H9 (cell line): ENCODE measurements around the gene NFAM1. TPM values are rescaled to one million over a fixed set of nuclear protein-coding genes. Genes with fewer than 3 reads are reported as not detected.

Experiments
- DNase-seq: peaks from one replicate; pipeline ENCODE4 v3.0.0-alpha.2; 2017
- H2AFZ ChIP-seq: one replicate; pipeline ENCODE4 v1.6.1; 2013; ENCODE audit warnings: mild to moderate bottlenecking, low read length, control low read depth, moderate library complexity
- H2AK5ac ChIP-seq: 2 replicates; pipeline ENCODE4 v1.6.1; 2013; ENCODE audit warnings: low read length, control low read depth, mixed read lengths; ENCODE audit not compliant: insufficient read length
- H2BK120ac ChIP-seq: one replicate; pipeline ENCODE4 v1.6.1; 2013; ENCODE audit warnings: low read depth, mild to moderate bottlenecking, low read length, control low read depth, inconsistent platforms; ENCODE audit not compliant: poor library complexity, severe bottlenecking
- H2BK12ac ChIP-seq: 2 replicates; pipeline ENCODE4 v1.6.1; 2013; ENCODE audit warnings: low read length, control low read depth, mixed read lengths, low read depth; ENCODE audit not compliant: insufficient read length
- H2BK15ac ChIP-seq: 2 replicates; pipeline ENCODE4 v1.6.1; 2013; ENCODE audit warnings: low read depth, low read length, control low read depth
- H2BK20ac ChIP-seq: one replicate; pipeline ENCODE4 v1.6.1; 2013; ENCODE audit warnings: low read depth, mild to moderate bottlenecking, low read length, control low read depth, inconsistent platforms; ENCODE audit not compliant: poor library complexity, severe bottlenecking
- H2BK5ac ChIP-seq: 2 replicates; pipeline ENCODE4 v1.6.1; 2013; ENCODE audit warnings: low read length, control low read depth, mixed read lengths; ENCODE audit not compliant: insufficient read length
- H3K14ac ChIP-seq: 2 replicates; pipeline ENCODE4 v1.6.1; 2013; ENCODE audit warnings: low read length, control low read depth; ENCODE audit not compliant: insufficient read depth
- H3K18ac ChIP-seq: 2 replicates; pipeline ENCODE4 v1.6.1; 2013; ENCODE audit warnings: low read depth, mild to moderate bottlenecking, mixed read lengths, low read length, control low read depth; ENCODE audit not compliant: insufficient read length
- H3K23ac ChIP-seq: 2 replicates; pipeline ENCODE4 v1.6.1; 2013; ENCODE audit warnings: low read length, control low read depth, mixed read lengths, low read depth; ENCODE audit not compliant: insufficient read length
- H3K23me2 ChIP-seq: 2 replicates; pipeline ENCODE4 v1.6.1; 2013; ENCODE audit warnings: low read depth, mild to moderate bottlenecking, mixed read lengths, low read length, control low read depth; ENCODE audit not compliant: insufficient read length, poor library complexity, severe bottlenecking
- H3K27ac ChIP-seq: 2 replicates; pipeline ENCODE4 v1.5.1; 2013; ENCODE audit warnings: low read length, control low read depth, mixed read lengths, low read depth; ENCODE audit not compliant: insufficient read length
- H3K27me3 ChIP-seq: 2 replicates; pipeline ENCODE4 v1.6.1; 2013; ENCODE audit warnings: low read length, control low read depth, inconsistent platforms; ENCODE audit not compliant: insufficient read depth
- H3K4ac ChIP-seq: 2 replicates; pipeline ENCODE4 v1.6.1; 2013; ENCODE audit warnings: low read depth, mild to moderate bottlenecking, control low read depth, inconsistent platforms, low read length, moderate library complexity
- H3K4me1 ChIP-seq: 2 replicates; pipeline ENCODE4 v1.6.1; 2013; ENCODE audit warnings: low read length, control low read depth, inconsistent platforms; ENCODE audit not compliant: insufficient read depth
- H3K4me2 ChIP-seq: 2 replicates; pipeline ENCODE4 v1.6.1; 2013; ENCODE audit warnings: low read length, control low read depth, mixed read lengths; ENCODE audit not compliant: insufficient read length, insufficient read depth
- H3K56ac ChIP-seq: 2 replicates; pipeline ENCODE4 v1.6.1; 2013; ENCODE audit warnings: low read depth, mild to moderate bottlenecking, mixed read lengths, low read length, control low read depth; ENCODE audit not compliant: insufficient read length
- H3K79me1 ChIP-seq: 2 replicates; pipeline ENCODE4 v1.6.1; 2013; ENCODE audit warnings: low read depth, mild to moderate bottlenecking, moderate library complexity, low read length, control low read depth, inconsistent platforms; ENCODE audit not compliant: insufficient read depth, poor library complexity, severe bottlenecking
- H3K79me2 ChIP-seq: 2 replicates; pipeline ENCODE4 v1.6.1; 2013; ENCODE audit warnings: low read length, control low read depth, inconsistent platforms; ENCODE audit not compliant: insufficient read depth
- H3K9ac ChIP-seq: 2 replicates; pipeline ENCODE4 v1.6.1; 2013; ENCODE audit warnings: low read length, control low read depth, mixed read lengths; ENCODE audit not compliant: insufficient read length; ENCODE audit errors: extremely low read depth
- H3K9me3 ChIP-seq: one replicate; pipeline ENCODE4 v1.6.1; 2013; ENCODE audit warnings: low read depth, low read length, inconsistent platforms; ENCODE audit not compliant: control insufficient read depth
- H3T11ph ChIP-seq: one replicate; pipeline ENCODE4 v1.6.1; 2013; ENCODE audit warnings: mild to moderate bottlenecking, low read length, control low read depth, inconsistent platforms
- H4K20me1 ChIP-seq: one replicate; pipeline ENCODE4 v1.6.1; 2013; ENCODE audit not compliant: control insufficient read depth, insufficient read length, insufficient read depth
- H4K5ac ChIP-seq: 2 replicates; pipeline ENCODE4 v1.6.1; 2013; ENCODE audit warnings: low read depth, mild to moderate bottlenecking, mixed read lengths, low read length, control low read depth; ENCODE audit not compliant: insufficient read length
- H4K8ac ChIP-seq: replicated peaks from 2 replicates; pipeline ENCODE4 v1.6.1; 2013; ENCODE audit warnings: low read length, control low read depth, mixed read lengths, low read depth; ENCODE audit not compliant: insufficient read length
- H4K91ac ChIP-seq: 2 replicates; pipeline ENCODE4 v1.6.1; 2013; ENCODE audit warnings: low read depth, mild to moderate bottlenecking, moderate library complexity, mixed read lengths, low read length, control low read depth; ENCODE audit not compliant: insufficient read length
- H3K27ac Mint-ChIP-seq, 3 experiments: 2 replicates in 2 of 3; 3 replicates in 1 of 3; pipeline ENCODE4 v1.8.0; 2020 to 2021; ENCODE audit warnings: mixed read lengths in 3 of 3, mild to moderate bottlenecking in 1 of 3, moderate library complexity in 1 of 3
- H3K27me3 Mint-ChIP-seq: 2 replicates; pipeline ENCODE4 v1.8.0; 2021; ENCODE audit warnings: low read depth, mild to moderate bottlenecking, moderate library complexity, mixed read lengths
- H3K36me3 Mint-ChIP-seq, 3 experiments: 2 replicates in 2 of 3; 3 replicates in 1 of 3; pipeline ENCODE4 v1.8.0; 2020 to 2021; ENCODE audit warnings: low read depth in 3 of 3, mixed read lengths in 3 of 3; ENCODE audit not compliant: insufficient read depth in 1 of 3
- H3K4me1 Mint-ChIP-seq, 2 experiments: 2 replicates each; pipeline ENCODE4 v1.8.0; 2020; ENCODE audit warnings: mixed read lengths in 2 of 2
- H3K4me3 Mint-ChIP-seq, 2 experiments: 2 replicates in 1 of 2; 3 replicates in 1 of 2; pipeline ENCODE4 v1.8.0; 2020 to 2021; ENCODE audit warnings: mild to moderate bottlenecking in 2 of 2, mixed read lengths in 2 of 2, moderate library complexity in 1 of 2
- H3K9me3 Mint-ChIP-seq, 2 experiments: 2 replicates in 1 of 2; 3 replicates in 1 of 2; pipeline ENCODE4 v1.8.0; 2020; ENCODE audit warnings: mild to moderate bottlenecking in 2 of 2, mixed read lengths in 2 of 2, moderate library complexity in 1 of 2
- WGBS: extraction: QIAGEN DNeasy Blood & Tissue Kit; methylation state at CpG from one replicate; pipeline ENCODE4 v1.1.7; 2013; ENCODE audit warnings: missing lambda C conversion rate, low lambda C conversion rate, mixed read lengths; ENCODE audit not compliant: insufficient read length; ENCODE audit errors: extremely low coverage; 5-methylcytosine and 5-hydroxymethylcytosine counted together
- total RNA-seq: library from RNA; stranded (reverse); gene quantifications from 2 replicates; pipeline ENCODE4 v1.2.1, GENCODE V29; 2021
- TF ChIP-seq, protein P1 (sequence below): fragments of 200-600 bp; sonication (generic); conservative IDR thresholded peaks from 3 replicates; pipeline ENCODE4 v1.8.0; 2021; ENCODE audit warnings: antibody characterized with exemption, mild to moderate bottlenecking

The NFAM1 gene
- total RNA-seq, 1 experiment from 2014 or later = 0.68 TPM

DNA sequence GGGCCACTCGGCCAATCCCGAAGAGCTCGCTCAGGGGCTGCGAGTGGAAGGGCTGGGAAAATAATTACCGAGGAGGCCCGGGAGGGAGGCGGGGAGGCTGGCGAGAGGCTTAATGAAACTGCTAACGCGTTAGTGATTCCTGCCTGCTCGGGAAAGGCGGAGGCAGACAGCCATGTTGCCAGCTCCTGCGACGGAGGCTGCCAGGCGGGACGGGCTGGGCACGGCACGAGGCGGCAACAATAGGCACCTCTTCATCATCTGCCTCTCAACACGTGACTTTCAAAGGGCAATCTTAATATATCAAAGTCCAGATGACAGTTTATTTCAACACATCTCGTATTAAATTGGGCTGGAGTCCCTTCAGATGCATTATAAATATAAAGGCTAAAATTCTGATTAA, 93.7 kb downstream of the NFAM1 start:
- no peak overlapping the region for H2BK120ac ChIP-seq
- H3K9me3 ChIP-seq = no peaks in the 10 kb centered on the region
- no peak overlapping the region for H3K56ac ChIP-seq
- H2BK12ac ChIP-seq = no peak overlapping the region
- no peak overlapping the region for H3K27ac ChIP-seq
- no peak overlapping the region for H2BK20ac ChIP-seq
- H3K4me2 ChIP-seq = no peak overlapping the region
- Mint-ChIP-seq H3K27ac (no peak overlapping the region), H3K36me3 (no peaks in the 10 kb centered on the region), H3K4me3 (no peak overlapping the region; a peak in 1 of 5 replicates), H3K9me3 (no peaks in the 10 kb centered on the region; a peak in 1 of 5 replicates), H3K27me3 (peaks cover 35% of the 10 kb centered on the region), H3K4me1 (peaks cover 33 to 46% of the 10 kb centered on the region in 2 experiments)
- no peak overlapping the region for H4K5ac ChIP-seq
- no peaks in the 10 kb centered on the region; the same call in 1 of the 2 replicates for H3K79me2 ChIP-seq
- TF ChIP-seq, protein P1, sequence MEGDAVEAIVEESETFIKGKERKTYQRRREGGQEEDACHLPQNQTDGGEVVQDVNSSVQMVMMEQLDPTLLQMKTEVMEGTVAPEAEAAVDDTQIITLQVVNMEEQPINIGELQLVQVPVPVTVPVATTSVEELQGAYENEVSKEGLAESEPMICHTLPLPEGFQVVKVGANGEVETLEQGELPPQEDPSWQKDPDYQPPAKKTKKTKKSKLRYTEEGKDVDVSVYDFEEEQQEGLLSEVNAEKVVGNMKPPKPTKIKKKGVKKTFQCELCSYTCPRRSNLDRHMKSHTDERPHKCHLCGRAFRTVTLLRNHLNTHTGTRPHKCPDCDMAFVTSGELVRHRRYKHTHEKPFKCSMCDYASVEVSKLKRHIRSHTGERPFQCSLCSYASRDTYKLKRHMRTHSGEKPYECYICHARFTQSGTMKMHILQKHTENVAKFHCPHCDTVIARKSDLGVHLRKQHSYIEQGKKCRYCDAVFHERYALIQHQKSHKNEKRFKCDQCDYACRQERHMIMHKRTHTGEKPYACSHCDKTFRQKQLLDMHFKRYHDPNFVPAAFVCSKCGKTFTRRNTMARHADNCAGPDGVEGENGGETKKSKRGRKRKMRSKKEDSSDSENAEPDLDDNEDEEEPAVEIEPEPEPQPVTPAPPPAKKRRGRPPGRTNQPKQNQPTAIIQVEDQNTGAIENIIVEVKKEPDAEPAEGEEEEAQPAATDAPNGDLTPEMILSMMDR = no peak
- H2BK15ac ChIP-seq = no peak overlapping the region
- no peak overlapping the region for H4K91ac ChIP-seq
- no peak overlapping the region for H3K23ac ChIP-seq
- no peak overlapping the region for H2AFZ ChIP-seq
- WGBS = no CpG with 5 or more reads among the region's 21 CpGs
- H3K23me2 ChIP-seq = no peaks in the 10 kb centered on the region
- no peaks in the 10 kb centered on the region for H3K27me3 ChIP-seq
- no peaks in the 10 kb centered on the region for H3K79me1 ChIP-seq
- DNase-seq = no peak
- H3T11ph ChIP-seq = no peak overlapping the region
- H4K8ac ChIP-seq = no peak overlapping the region
- H3K4ac ChIP-seq = no peak overlapping the region
- H2BK5ac ChIP-seq = no peak overlapping the region
- H4K20me1 ChIP-seq = no peaks in the 10 kb centered on the region
- H3K4me1 ChIP-seq = no peaks in the 10 kb centered on the region
- H2AK5ac ChIP-seq = no peak overlapping the region
- no peak overlapping the region; the same call in 1 of the 2 replicates for H3K14ac ChIP-seq
- H3K18ac ChIP-seq = no peak overlapping the region
- no peak overlapping the region for H3K9ac ChIP-seq
